GM19035 (cell line): Measurements from ENCODE around the gene SLC25A10.

Source experiments
- ATAC-seq: cut with Tn5 transposase; IDR thresholded peaks from one replicate; pipeline ENCODE4 v1.9.1; 2021; ENCODE audit not compliant: unreplicated experiment

The SLC25A10 gene

GRCh38 chr17:81741594-81742452, 29.7 kb downstream of the SLC25A10 start:
- ATAC-seq: no peak
